ENCODE results near the gene NBDY.
"Not testable (repeated sequence)": the region's sequence is repeated elsewhere in the genome, so short reads cannot be mapped to it uniquely, and the experiment has no call there.

Gene NBDY

DNA sequence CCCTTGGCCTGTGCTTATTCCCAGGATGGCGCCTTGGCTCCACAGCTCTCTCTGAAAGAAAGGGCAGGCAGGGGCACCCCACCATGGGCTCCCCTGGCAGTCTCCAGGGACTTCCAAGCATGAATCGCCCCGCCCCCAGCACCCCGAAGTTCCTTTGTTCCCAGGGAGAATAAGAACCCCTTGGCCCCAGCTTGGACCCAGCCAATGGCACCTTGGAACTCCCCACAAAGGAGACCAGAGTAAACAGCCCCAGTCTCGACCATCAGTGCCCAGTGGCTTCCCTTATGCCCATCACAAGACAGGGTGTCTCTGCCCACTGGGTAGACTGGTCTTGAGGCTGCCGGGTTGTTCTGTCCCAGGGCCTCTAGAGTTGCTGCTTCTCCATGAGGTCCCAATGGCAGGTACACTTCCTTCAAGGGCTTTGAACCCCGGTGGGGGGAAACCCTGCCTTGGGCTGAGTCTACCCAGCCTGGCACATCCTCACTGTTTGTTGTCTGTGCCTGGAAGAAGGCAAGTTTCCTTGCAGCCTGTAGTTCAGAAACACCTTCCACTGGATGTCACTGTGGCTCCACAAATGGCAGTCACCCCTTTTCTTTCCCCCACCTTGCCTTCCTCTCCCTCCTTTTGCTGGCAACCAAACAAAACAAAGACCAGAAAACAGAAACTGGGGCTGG, 30.8 kb downstream of the NBDY start:
- peak; percentile 3 for DNase-seq (ENCODE audit: extremely low spot score)
- ChIA-PET CTCF (interaction anchor here (1.0 kb wide), 1 partner anchor 218 kb away, joined by 3 read pairs; no protein-coding TSS in a partner anchor), POLR2A (no interaction called here)
- TF ChIP-seq, protein P1, sequence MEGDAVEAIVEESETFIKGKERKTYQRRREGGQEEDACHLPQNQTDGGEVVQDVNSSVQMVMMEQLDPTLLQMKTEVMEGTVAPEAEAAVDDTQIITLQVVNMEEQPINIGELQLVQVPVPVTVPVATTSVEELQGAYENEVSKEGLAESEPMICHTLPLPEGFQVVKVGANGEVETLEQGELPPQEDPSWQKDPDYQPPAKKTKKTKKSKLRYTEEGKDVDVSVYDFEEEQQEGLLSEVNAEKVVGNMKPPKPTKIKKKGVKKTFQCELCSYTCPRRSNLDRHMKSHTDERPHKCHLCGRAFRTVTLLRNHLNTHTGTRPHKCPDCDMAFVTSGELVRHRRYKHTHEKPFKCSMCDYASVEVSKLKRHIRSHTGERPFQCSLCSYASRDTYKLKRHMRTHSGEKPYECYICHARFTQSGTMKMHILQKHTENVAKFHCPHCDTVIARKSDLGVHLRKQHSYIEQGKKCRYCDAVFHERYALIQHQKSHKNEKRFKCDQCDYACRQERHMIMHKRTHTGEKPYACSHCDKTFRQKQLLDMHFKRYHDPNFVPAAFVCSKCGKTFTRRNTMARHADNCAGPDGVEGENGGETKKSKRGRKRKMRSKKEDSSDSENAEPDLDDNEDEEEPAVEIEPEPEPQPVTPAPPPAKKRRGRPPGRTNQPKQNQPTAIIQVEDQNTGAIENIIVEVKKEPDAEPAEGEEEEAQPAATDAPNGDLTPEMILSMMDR (IDR thresholded peaks at IDR 0.05; ENCODE audit: control extremely low read depth, extremely low read depth, low read depth, missing control alignments) = no peak

DNA sequence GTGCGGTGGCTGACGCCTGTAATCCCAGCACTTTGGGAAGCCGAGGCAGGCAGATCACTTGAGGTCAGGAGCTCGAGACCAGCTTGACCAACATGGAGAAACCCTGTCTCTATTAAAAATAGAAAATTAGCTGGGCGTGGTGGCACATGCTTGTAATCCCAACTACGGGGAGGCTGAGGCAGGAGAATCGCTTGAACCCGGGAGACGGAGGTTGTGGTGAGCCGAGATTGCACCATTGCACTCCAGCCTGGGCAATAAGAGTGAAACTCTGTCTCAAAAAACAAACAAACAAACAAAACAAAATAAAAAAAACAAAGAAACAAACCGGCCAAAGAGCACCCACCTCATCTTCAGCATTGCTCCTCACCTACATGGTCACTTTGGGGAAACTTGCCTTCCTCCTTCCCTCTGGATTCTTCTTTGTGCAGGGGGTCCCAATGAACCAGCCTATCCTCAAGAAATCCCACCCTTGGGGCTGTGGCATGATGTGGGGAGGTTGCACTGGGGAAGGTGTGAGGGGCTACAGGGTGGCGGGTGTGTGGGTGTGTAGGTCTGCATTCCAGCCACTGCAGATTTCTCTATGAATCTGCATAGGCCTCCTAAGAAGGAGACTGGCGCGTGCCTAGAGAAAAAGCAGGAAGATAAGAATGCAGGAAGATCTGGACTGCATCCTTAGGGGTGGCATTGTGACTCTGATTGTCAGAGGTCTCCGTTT, 31.5 kb downstream of the NBDY start:
- DNase-seq (ENCODE audit: extremely low spot score); POLR2A ChIA-PET; CTCF ChIA-PET: not testable (repeated sequence)

DNA sequence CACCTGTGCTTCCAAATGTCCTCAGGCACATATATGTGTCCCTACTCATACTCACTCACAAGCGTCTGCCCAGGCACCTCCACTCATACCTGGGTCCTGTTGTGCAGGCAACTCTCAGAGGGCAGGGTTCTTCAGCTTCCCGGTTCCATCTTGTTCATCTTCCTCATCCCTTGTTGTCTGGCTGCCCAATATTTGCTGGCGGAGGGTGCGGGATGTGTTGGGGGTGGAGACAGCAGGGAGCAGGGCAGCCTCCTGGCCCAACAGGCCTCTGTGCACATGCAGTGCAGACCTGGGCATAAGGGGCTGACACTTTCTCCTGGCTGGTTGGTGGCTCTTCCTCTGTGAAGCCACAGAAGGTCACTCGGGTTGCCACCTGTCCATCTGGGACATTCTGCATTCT, 32.1 kb downstream of the NBDY start:
- POLR2A ChIA-PET = no interaction called here
- DNase-seq (ENCODE audit: extremely low spot score) = no peak
- TF ChIP-seq, protein P1 (IDR thresholded peaks at IDR 0.05; ENCODE audit: control extremely low read depth, extremely low read depth, low read depth, missing control alignments) = no peak
- CTCF ChIA-PET = no interaction called here

DNA sequence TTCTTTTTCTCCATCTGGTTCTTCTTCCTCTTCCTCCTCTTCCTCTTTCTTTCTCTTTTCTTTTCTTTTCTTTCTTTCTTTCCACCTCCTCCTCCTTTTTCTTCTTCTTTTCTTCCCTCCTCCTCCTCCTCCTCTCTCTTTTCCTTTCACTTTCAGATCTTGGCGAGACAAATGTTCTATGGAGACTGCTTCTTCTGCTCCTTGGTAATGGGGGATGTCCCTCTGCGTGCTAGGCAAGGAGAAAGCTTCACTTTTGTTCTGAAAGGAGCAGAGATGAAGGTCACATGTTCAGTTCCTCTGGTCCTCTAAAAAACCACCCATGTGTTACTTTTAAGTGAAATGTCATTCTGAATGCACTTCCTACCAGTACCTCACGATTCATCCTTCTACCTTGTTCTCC, 33.2 kb downstream of the NBDY start:
- DNase-seq (ENCODE audit: extremely low spot score) = peak; percentile 47
- POLR2A ChIA-PET = no interaction called here
- TF ChIP-seq, protein P1 (IDR thresholded peaks at IDR 0.05; ENCODE audit: control extremely low read depth, extremely low read depth, low read depth, missing control alignments) = no peak
- CTCF ChIA-PET = no interaction called here

DNA sequence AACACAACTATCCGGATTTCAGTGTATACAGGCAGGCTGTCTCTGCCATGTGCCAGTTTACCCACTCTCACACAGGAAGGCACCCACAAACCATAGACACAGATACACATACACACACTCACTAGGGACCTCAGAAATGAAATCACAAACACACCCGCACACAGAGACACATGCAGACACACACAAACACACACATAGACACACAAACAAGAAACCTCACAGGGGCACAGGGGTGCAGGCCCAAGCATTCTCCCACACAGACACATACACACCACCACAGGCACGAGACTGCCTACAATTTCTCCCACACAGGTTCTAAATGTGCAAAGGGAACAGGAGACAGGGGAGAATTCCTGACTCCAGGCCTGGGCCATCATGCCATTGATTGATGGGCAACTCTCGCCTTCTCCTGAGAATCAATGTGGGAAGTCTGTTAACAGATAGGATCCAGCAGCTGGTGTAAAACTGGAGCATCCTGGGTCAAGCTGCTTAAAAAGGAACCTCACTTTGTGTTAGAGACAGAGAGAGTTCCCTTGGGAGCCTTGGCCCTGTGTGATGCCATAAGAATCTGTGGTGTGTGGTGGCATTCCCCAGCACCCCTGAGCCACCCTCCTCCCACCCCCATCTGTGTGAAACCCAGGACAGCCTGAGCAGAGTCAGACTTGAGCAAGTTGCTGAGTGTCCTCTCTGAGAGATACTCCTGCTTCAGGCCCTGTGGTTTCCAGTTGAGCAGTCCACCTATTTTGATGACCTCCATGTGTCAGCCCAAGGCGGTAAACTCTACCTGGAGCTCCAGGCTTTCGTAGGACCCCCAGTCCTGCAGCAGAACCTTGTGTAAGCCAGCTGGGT, 33.9 kb downstream of the NBDY start:
- ChIA-PET CTCF (interaction anchor here (1.5 to 2.6 kb wide), 2 partner anchors 215 to 1052 kb away, joined by 4 to 29 read pairs; no protein-coding TSS in a partner anchor), POLR2A (no interaction called here)
- DNase-seq (ENCODE audit: extremely low spot score) = peak; percentile 6
- TF ChIP-seq, protein P1 (IDR thresholded peaks at IDR 0.05; ENCODE audit: control extremely low read depth, extremely low read depth, low read depth, missing control alignments) = no peak

DNA sequence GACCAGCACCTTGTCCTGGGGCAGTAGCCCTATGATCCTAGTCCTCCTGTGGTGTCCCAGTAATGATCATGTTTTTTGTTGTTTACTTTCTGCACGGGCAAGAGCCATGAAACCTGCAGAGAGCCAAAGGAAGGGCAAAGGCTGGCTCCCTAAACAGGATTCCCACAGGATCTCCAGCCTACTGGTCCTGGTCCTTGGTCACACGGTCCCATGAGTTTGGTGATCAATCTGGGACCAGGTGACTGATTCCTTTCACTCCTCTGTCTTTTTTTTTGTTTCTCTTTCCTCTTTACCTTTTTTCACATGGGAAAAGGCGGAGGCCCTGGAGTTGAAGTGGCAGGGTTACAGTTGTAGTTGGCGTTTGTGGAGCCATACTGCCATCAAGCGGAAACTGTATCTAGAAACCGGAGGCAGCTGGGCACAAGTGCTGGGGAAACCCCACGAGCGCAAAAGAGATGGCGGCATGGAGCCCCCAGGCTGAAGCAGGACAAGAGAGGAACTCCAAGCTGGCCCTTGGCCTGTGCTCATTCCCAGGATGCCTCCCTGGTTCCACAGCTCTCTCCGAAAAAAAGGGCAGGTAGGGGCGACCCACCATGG, 34.6 kb downstream of the NBDY start:
- DNase-seq (ENCODE audit: extremely low spot score) = peak; percentile 48
- CTCF ChIA-PET = interaction anchor here (0.9 to 2.6 kb wide), 4 partner anchors 22 to 1051 kb away, joined by 3 to 29 read pairs (median 4); no protein-coding TSS in a partner anchor
- POLR2A ChIA-PET = no interaction called here
- TF ChIP-seq, protein P1 (IDR thresholded peaks at IDR 0.05; ENCODE audit: control extremely low read depth, extremely low read depth, low read depth, missing control alignments) = no peak
